Muscle of back (tissue), 11 donors: ENCODE results near the gene ATRNL1. TPM values are rescaled to one million over a fixed set of nuclear protein-coding genes. Genes with fewer than 3 reads are reported as not detected.

Experiments used
- DNase-seq, 3 donors: peaks; one replicate each; pipeline versions ENCODE4 v3.0.0 to v3.0.0-alpha.2; 2013
- polyA plus RNA-seq, 10 donors: library from polyadenylated mRNA; unstranded; fragments of 120-200 nt; gene quantifications; one replicate each; pipeline ENCODE4 v1.2.1, GENCODE V29; 2013; ENCODE audit not compliant: insufficient read length in 10 of 10

ATRNL1 gene
- polyA plus RNA-seq, 10 donors: 0.52 to 5.2 (median 1.2) TPM

- DNase-seq: peak in 2 of 3 donors; percentile 27 to 38
These were observed 512.9 kb downstream of the ATRNL1 start for GRCh38 chr10:115606086-115606485.

DNA sequence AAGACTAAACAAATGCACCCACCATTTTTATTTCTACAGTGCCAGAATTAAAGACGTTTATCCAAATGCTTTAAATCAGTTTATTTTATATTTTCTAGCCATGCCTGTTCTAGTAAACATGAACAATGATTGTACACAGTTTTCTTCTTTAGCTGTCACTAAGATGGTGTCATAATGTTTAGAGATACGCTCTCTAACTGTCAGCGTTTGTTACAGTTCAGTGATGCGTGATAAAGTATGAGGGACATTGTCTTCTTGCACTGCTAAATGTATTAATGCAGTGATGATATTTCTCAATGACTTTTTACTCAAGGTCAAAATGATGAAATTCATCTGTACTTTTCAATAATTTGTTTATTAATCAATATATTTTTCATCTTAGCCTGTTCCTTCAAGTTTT is 513.6 kb downstream of the ATRNL1 start:
- DNase-seq: no peak

DNA sequence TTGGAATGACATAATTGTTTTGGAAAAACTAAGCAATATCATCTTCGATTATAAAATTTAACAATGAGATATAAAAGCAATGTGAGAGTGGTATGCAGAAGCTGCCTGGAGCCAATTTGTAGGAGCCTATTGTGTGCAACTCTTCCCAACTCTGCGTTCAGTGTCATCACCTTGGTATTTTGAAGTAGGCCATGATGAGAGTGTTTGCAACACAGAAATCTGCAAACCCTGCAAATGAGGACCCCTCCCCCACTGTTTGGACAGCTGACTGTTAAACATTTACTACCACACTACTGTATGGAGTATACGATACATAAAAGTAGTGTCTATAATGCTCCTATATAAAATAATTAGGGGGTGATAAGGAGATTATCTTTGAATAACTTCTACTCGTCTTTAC is 531.3 kb downstream of the ATRNL1 start:
- DNase-seq: peak in 1 of 3 donors; percentile 3

GRCh38 chr10:115628616-115629015 is 535.5 kb downstream of the ATRNL1 start:
- no peak for DNase-seq

DNA sequence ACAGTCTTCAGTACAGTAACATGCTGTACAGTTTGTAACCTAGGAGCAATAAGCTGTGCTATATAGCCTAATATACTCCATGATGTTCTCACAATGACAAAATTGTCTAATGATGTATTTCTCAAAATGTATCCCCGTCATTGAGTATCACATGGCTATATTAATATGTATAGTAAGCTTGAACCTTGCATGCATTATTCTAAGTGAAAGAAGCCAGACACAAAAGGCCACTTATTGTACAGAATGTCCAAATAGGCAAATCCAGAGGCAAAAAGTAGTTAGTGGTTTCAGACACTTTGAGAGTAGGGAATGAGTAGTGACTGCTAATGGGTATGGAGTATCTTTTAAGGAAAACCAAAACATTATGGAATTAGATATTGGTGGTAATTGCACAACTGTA is 545.1 kb downstream of the ATRNL1 start:
- no peak for DNase-seq

- DNase-seq: no peak
These were observed 556.1 kb downstream of the ATRNL1 start for GRCh38 chr10:115649217-115649616.

- DNase-seq: no peak
These were observed 560.3 kb downstream of the ATRNL1 start for GRCh38 chr10:115653473-115653872.

- DNase-seq: no peak
These were observed 561.8 kb downstream of the ATRNL1 start for GRCh38 chr10:115654961-115655360.

DNA sequence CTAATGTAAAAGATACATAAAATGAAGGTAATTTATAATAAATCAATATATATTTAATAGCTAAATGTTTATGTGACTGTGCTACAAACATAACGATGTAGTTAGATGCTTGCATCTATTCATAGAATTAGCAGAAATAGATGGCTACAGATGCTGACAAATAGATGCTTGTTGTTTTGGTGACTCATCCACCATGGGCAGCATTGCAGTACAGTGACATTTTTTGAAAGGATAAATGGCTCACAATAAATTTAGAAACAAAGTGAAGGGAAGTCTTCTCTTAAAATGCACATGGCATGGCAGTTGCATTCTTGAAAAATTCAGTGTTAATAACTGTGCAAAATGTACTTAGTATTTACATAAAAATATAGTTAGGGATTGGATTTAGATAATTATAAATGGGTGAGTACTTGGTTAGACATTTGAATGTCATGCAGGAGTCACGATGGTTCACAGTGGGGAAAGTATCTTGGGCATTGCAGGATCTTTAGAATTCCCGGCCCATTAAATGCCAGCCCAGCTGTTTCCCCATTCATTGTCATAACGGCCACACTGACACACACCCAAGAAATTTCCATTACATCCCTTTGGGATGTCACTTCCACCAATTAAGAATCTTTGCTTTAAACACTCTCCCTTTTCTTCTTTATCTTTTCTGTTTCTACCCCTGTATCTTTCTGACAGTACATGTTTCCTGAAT is 564.1 kb downstream of the ATRNL1 start:
- peak in 1 of 3 donors; percentile 13 for DNase-seq

DNA sequence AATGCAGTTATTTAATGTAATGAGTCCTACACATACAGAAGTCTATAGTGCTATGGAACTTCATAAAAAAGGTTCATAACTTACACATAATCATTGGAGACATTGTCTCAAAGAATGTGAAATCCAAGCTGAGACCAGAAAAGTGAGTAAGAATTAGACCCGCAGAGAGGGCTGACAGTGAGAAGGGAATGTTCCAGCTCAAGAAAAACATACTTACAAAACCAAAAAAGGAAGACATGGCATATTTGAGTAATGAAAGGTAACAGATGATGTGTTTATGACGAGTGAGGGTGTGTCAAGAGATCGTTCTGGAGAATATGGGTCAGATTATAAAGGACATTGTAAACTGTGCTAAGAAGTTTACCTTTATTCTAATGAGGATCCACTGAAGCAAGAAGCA is 566.5 kb downstream of the ATRNL1 start:
- DNase-seq: no peak

DNA sequence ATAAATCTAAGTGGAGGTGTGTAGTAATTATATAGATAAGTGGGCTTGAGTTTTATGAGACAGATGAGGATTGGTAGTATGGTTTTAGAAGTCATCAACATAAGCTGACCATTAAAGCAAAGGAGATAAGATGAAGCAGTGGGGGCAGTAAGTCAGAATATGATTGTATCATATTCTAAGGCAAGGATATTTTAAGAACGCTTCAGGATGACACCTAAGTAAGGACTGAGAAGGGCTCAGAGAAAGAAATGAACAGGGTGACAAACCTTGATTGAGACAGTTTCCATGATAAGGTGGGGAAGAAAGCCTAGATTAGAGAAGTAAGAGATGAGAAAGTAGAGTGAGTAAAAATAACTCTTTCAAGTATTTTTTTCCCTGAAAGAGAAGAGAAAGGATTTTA is 567.2 kb downstream of the ATRNL1 start:
- DNase-seq: no peak

DNA sequence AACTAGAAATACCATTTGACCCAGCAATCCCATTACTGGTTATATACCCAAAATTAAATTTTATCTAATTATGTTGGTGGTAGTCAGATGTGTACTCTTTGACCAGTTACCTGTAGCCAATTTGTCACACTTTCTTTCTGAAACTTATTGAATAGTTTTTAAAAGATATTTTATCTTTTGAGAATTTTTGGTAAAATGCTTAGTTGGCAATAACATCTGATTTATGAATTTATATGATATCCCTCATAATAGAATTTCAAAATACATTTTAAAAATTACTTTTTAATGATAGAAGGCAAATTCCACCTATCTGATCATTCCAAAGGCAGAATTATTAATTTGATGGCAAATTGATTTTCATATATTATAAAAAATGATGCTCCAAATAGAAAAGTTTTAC is 569.3 kb downstream of the ATRNL1 start:
- no peak for DNase-seq

GRCh38 chr10:115665549-115665948 is 572.4 kb downstream of the ATRNL1 start:
- no peak for DNase-seq

GRCh38 chr10:115674496-115674895 is 581.3 kb downstream of the ATRNL1 start:
- peak in 1 of 3 donors; percentile 16 for DNase-seq

DNA sequence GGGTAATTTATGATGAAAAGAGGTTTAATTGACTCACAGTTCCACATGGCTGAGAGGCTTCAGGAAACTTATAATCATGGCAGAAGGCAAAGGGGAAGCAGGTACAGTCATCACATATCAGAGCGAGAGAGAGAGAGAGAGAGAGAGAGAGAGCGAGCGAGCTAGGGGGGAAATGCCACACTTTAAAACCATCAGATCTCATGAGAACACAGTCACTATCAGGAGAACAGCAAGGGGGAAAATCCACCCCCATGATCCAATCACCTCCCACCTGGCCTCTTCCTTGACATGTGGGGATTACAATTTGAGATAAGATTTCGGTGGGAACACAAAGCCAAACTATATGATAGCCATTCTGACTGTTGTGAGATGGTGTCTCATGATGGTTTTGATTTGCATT is 603.6 kb downstream of the ATRNL1 start:
- DNase-seq: no peak

GRCh38 chr10:115706026-115706425 is 612.9 kb downstream of the ATRNL1 start:
- DNase-seq: peak in 2 of 3 donors; percentile 2 to 3

GRCh38 chr10:115706488-115707076 is 613.4 kb downstream of the ATRNL1 start:
- peak; percentile 26 to 55 (median 33) for DNase-seq

DNA sequence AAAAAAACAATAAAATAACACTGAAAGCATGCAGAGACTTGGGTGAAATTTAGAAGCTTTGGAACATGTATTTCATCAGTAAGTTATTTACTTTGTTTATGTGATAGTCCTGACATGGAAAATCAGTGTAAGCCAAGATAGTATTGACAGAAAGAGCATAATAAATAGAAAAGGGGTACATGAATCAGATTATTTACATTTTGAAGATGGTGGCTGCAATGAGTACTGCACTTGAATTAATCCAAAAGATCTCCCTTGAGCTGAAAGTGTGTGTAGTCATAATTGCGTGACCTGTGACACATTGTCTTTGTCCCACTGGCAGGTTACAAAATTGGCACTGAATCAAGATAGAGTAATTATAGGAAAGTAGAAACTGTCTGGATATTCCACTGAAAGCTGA is 617.0 kb downstream of the ATRNL1 start:
- no peak for DNase-seq

DNA sequence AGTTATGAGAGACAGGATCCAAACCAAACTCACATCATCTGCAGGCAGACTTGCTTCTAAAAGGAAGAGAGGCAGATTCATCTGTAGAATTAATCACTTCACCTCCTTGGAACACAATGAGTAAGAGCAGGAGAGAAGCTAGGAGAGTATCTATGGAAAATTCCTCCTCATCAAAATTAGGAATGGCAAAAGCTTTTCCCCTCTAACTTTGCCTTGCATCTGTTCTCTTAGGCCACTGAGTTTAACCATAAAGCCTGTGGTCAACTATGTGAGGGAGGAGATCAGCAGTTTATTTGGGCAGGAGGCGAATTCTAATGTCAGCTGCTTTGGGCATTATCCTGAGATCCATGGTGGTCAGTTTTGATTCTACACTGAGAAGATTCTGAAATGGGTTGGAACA is 618.1 kb downstream of the ATRNL1 start:
- DNase-seq: no peak

GRCh38 chr10:115720121-115720520 is 627.0 kb downstream of the ATRNL1 start:
- no peak for DNase-seq

GRCh38 chr10:115727129-115727528 is 634.0 kb downstream of the ATRNL1 start:
- DNase-seq: no peak

DNA sequence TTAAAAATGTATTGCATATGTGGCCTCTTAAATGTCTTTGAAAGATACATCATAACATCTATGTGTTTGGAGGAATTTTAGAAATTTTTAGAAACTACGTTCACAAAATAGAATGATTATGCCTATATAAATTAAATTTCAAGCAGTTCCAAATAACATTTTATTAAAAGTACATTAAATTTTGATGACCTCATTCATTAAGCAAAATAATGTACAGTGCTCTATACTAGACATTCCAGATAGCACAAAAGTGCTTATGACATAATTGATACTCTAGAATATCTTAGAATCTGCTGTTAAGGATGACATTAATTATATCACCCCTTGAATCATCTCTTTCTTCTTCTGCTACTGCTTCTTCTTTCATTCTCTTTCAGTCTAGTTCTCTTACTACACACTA is 650.9 kb downstream of the ATRNL1 start:
- DNase-seq: no peak

- DNase-seq: no peak
These were observed 652.8 kb downstream of the ATRNL1 start for GRCh38 chr10:115745943-115746342.

DNA sequence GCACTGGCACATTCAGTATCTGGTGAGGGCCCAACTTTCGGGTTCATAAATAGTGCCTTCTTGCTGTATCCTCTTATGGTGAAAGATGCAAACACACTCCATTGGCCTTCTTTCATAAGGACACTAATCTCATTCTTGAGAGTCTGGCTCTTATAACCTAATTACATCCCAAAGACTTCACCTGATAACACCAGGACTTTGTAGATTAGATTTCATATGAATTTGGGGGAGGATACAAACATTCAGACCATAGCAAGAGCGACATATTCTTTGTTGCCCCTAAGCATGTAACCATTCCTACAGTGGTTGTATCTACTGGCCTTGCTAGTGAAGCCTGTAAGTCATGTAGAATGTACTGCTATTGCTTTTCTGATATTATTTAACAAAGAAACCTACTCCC is 654.6 kb downstream of the ATRNL1 start:
- no peak for DNase-seq
